ENCODE results near the gene TMA16.

Gene TMA16

GRCh38 chr4:163565226-163566135, 71.0 kb downstream of the TMA16 start:
- no peak for DNase-seq

- DNase-seq = no peak
These were observed 71.8 kb downstream of the TMA16 start for GRCh38 chr4:163566257-163566796.

GRCh38 chr4:163568843-163569242, 74.4 kb downstream of the TMA16 start:
- DNase-seq = no peak
